T-helper 2 cell treated with Interferon-gamma antibody and Interleukin-4, amounts not matched to agents 100 ng/mL and 5 ng/mL, for 36 hours (primary cell): ENCODE measurements around the gene MT1G. TPM values are rescaled to one million over a fixed set of nuclear protein-coding genes. Genes with fewer than 3 reads are reported as not detected.
"Not testable (repeated sequence)": the region's sequence is repeated elsewhere in the genome, so short reads cannot be mapped to it uniquely, and the experiment has no call there.

Experiments used
- intact Hi-C: fragments of 100-400 bp; cut with micrococcal nuclease; formaldehyde crosslinking; loops from one replicate; pipeline ENCODE4 v1.15.1; 2023
- total RNA-seq: library from RNA; stranded (reverse); gene quantifications from 2 replicates; pipeline ENCODE4 v1.2.3, GENCODE V29; 2022

Gene MT1G
- total RNA-seq, 1 donor from 2014 or later = 30.1 TPM

DNA sequence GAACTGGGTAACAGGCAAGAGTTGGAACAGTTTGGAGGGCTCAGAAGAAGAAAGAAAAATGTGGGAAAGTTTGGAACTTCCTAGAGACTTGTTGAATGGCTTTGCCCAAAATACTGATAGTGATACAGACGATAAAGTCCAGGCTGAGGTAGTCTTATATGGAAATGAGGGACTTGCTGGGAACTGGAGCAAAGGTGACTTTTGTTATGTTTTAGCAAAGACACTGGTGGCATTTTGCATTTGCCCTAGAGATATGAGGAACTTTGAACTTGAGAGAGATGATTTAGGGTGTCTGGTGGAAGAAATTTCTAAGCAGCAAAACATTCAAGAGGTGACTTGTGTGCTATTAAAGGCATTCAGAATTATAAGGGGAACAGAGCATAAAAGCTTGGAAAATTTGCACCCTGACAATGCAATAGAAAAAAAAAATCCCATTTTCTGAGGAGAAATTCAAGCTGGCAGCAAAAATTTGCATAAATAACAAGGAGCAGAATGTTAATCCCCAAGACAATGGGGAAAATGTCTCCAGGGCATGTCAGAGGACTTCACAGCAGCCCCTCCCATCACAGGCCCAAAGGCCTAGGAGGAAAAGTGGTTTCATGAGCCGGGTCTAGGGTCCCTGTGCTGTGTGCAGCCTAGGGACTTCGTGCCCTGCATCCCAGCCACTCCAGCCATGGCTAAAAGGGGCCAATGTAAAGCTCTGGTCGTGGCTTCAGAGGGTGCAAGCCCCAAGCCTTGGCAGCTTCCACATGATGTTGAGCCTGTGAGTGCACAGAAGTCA is 46.0 kb downstream of the MT1G start:
- intact Hi-C loops = not testable (repeated sequence)

DNA sequence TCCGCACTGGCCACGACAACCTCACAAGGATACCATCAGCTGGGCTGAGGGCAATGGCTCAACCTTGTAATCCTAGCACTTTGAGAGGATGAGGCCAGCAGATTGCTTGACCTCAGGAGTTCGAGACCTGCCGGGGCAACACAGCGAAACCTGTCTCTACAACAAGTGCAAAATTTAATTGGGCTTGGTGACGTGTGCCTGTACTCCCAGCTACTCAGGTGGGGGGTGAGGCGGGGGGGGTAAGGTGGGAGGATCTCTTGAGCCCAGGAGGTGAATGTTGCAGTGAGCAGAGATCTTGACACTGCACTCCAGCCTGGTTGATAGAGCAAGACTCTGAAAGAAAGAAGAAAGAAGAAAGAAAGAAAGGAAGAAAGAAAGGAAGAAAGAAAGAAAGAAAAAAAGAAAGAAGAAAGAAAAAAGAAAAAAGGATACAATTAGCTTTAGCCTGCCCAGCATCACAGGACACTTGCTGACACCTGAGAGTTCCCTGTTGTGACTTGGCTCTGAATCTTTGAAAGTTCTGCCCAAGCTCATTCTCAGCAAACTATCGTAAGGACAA is 47.4 kb downstream of the MT1G start:
- intact Hi-C loops = no loop called here

DNA sequence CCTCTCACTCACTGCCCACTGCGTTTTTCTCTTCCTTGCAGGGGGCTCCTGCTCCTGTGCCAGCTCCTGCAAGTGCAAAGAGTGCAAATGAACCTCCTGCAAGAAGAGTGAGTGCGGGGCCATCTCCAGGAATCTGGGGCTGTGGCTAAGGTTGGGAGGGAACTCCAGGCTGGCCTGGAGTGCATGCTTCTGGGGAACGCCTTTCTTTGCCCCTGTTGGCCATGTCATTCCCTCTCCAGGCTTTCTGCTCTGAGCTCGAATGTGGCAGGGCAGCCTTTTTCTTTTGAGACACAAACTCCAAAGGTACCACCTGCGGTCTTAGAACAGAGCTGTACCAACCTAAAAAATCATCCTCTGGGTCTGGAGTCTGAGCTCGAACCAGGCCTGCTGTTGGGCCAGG is 49.7 kb downstream of the MT1G start:
- intact Hi-C loops = no loop called here

DNA sequence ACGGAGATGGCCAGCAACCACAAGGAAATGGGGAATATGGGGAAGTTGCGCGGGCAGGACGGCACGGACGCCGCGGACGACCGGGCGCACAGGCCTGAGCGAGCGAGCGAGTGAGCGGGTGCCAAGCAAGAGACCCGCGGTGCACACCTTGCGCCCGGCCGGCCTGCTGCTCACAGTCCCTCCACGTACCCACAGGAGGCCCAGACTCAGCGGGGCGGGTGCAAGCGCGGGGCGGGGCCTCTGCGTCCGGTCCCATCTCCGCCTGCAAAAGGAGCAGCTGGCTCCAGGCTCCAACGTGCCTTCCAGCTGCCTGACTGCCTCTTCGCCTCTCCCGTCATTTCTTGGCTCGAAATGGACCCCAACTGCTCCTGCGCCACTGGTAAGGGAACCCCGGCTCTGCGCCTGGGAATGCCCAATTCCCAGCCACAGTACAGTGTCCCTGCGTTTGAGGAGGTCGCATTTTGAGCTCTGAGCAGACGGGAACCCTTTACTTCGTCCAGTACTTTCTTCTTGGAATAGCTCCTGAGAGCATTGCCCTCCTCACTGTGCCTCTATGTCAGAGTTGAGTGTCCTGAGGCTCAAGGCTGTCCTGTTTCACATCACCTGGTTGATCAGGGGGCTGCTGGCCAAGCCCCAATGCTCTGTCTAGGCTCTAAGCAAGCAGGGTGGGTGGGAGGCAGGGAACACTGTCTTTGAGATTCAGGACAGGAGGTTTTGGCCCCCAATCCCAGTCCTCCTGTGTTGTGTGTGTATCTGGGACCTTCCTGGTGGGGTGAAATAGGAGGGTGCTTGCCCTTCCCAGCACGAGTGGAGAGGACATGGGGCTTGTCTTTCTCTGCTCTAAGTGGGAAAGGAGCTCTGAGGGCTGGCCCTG is 50.4 kb downstream of the MT1G start:
- intact Hi-C loops = loop anchor here (1.0 to 2.0 kb wide), 2 partner anchors 9 to 21 kb away; partner anchors contain the start of genes MT1A and MT2A

Other genes starting within 250 kb of the MT1G start
- 57.1 and 60.6 TPM in 2 replicates for gene AMFR, start 242.5 kb downstream of the MT1G start, total RNA-seq
- 224 and 230 TPM in 2 replicates for gene NUDT21, start 216.7 kb downstream of the MT1G start, total RNA-seq
- gene OGFOD1, start 216.5 kb downstream of the MT1G start, total RNA-seq = 50.6 TPM in 2 replicates
- gene BBS2, start 148.0 kb downstream of the MT1G start, total RNA-seq = 12.5 and 15.8 TPM in 2 replicates
- not detected in 2 replicates for gene MT4, start 103.0 kb downstream of the MT1G start, total RNA-seq
- 3.4 and 4.9 TPM in 2 replicates for gene MT3, start 78.5 kb downstream of the MT1G start, total RNA-seq
- gene MT2A, start 59.5 kb downstream of the MT1G start, total RNA-seq = 282 and 285 TPM in 2 replicates
- gene MT1E, start 42.3 kb downstream of the MT1G start, total RNA-seq = 169 and 187 TPM in 2 replicates
- 0.45 TPM in 1 of 2 replicates, not detected in the other for gene MT1M, start 35.4 kb downstream of the MT1G start, total RNA-seq
- gene MT1A, start 29.4 kb downstream of the MT1G start, total RNA-seq = 0.57 and 0.82 TPM in 2 replicates
- not detected in 2 replicates for gene MT1B, start 16.2 kb downstream of the MT1G start, total RNA-seq
- gene MT1F, start 10.1 kb downstream of the MT1G start, total RNA-seq = 18.5 and 24.1 TPM in 2 replicates
- gene MT1H, start 1.7 kb upstream of the MT1G start, total RNA-seq = 1.7 and 4.8 TPM in 2 replicates
- 61.4 and 64.6 TPM in 2 replicates for gene MT1X, start 14.4 kb upstream of the MT1G start, total RNA-seq
- gene NUP93, start 62.1 kb upstream of the MT1G start, total RNA-seq = 97.2 and 101 TPM in 2 replicates
- gene SLC12A3, start 197.1 kb upstream of the MT1G start, total RNA-seq = not detected in 2 replicates